ENCODE measurements around the gene NCAM2.

NCAM2 gene

DNA sequence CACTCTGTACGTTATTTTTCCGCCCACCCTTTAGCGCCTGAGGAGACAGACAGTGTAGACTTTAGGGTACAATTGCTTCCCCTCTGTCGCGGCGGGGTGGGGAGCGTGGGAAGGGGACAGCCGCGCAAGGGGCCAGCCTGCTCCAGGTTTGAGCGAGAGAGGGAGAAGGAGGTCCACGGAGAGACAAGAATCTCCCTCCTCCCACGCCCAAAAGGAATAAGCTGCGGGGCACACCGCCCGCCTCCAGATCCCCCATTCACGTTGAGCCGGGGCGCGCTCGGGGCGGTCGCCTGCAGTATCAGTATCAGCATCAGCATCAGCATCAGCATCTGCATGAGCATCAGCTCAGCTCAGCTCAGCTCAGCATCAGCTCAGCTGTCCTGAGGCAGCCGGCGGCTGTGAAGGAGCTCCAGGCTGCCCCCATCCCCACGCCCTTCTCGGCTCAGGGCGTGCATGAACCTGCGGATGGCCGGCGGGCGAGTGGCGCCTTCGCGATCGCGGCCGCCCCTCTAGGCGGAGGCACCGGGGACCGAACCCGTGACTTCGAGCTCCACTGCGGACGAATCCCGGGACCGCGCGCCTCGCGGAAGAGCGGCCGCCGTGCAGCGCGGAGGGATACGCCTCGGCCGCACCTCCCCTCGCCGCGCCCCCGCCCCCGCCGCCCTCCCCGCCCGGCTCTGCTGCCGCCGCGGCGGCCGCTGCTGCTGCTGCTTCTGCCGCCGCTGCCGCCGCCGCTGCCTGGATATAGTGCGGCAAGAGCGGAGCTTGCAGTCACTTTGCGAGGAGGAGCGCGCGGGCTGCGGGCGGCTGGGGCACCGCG is at the start of gene NCAM2:
Gene NCAM2 (plus strand): TSS at position 774 of the 820 bp plus-strand sequence.
- DNase-seq, result peak; percentile 97

DNA sequence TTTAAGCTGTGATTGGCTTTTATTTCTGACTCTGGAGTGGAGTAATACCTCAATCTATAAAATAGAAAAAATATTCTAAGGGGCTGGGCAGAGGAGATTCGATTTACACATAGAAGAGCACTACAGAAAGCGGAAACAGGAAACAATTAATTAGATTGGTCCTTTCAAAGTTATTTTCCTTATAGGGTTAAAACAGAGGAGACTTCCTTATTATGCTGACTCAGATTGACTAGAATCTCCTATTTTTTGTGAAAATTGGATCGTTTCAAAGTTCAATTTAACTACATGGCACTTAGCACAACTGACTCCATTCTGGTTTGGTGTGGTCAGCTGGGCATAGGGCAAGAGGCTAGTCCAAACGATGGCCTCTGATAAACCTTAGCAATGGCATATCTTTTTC is 48.3 kb upstream of the NCAM2 start:
- no peak for DNase-seq

DNA sequence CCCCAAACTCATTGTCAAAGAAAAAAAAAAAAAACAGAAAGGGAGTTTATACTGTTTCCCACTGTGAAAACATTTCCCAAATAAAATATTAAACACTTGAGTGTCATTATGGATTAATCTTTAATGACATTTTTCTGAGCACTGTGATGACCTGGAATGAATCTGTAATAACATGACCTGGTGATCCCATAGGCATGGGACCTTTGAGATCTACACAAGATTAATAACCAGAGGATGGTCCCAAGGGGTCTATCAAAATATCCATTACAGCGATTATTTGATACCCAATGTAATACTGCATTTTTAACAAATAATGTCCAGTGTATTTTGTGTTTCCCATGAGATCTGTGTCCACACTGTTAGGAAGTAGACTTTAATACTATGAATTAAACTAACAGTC is 32.4 kb upstream of the NCAM2 start:
- no peak for DNase-seq

GRCh38 chr21:20968391-20968790 is 29.8 kb upstream of the NCAM2 start:
- DNase-seq, result no peak

- no peak for DNase-seq
These were observed 27.5 kb upstream of the NCAM2 start for GRCh38 chr21:20970691-20971090.

DNA sequence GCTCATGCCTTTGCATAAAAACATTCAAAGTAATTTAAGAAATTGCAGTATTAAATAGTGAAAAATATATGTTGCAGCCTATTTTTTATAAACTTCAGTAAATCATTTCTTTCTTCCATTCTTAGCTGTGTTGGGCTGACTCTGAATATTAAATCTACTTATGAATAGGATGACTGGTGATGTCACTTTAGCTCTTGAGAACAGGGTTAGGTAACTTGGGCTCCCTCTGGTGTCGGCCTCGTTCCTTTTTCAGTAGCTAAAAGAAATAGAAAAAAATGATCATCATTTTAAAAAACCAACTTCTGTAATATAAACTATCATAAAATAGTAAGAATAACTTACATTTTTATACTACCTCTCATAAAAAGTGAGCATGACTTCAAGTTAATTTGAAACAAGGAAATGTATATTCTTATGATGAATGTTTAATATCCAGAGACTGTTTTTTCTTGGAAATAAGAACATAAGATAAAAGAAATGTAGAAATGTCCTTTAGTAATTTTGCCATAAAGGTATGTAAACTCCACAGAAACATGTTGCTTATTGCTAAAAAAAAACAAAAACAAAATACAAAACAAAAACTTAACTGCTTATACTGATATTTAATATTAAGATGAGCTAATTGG is 26.8 kb upstream of the NCAM2 start:
- peak; percentile 83 for DNase-seq

DNA sequence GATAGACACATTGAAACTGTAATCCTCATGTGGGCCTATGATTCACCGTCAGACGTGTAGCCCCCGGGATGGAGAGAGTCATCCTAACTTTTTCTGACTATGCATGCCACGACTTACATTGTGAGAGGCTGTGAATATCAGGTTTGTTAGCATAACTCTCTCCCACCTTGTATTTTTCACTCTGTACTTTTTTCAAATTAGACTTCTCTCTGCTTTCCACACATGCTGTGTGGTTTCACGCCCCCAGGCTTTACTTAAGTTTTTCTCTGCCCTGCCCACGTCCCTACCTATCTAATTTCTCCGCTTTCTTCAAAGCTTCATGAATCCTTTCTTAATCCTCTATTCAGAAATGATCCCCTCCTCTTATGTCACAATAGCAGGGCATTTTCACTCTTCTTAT is 3.4 kb upstream of the NCAM2 start:
- DNase-seq, result no peak

DNA sequence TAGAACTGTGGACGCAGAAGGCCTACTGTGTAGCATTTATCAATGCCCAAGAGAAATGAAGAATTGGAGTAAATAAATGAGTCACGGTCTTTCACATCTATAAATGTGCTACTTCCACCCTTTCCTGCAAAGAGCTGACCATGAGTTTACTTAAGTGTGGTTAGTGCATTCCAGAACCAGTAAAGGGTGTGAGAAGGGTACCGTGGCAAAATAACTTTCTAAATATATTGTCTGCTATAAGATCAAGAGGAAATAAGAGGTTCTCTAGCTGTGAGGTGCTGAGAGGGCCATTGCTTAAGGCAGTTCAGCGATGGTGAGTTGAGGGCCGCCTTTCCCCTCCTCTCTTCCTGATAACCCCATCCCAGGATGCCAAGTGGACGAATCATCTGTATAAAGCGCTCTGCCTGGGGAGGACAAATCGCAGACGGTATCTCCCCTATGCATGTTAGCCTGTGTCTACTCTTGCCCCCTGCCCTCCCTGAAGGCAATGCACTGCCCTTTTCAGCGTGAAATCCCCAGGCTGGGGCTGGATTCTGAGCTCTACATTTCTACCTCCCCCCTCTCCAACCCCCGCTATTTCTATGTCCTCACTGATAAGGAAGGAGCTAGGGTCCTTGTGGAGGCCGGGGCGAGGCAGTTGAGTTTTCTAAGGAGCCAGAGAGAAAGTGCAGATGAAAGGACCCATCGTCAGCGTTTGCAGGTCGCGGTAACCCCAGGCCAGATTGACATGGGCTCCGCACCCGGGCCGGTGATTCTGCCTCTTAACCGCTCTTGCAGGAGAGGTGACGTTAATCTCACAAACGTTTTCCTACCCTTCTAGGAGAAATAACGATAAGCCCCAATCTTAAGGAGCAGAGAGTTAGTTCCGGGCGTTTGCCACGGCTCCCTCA is 1.5 kb upstream of the NCAM2 start:
- DNase-seq, result no peak

DNA sequence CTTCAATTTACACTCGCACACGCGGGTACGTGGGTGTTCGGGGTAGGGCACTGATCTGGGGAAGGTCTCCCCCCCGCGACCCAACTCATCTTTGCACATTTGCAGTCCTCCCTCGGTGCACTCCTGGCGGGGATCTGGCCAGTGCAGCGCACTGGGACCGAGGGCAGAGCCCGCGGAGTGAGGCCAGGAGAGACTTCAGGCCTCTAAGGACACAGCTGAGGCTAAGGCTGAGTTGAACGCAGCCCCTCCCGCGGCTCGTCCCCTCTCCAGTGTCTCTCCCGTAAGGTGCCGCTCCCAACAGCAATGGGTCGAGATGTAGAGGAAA is 936 bp upstream of the NCAM2 start:
- DNase-seq, result no peak

- no peak for DNase-seq
These were observed 214 bp downstream of the NCAM2 start for GRCh38 chr21:20998456-20998789.

DNA sequence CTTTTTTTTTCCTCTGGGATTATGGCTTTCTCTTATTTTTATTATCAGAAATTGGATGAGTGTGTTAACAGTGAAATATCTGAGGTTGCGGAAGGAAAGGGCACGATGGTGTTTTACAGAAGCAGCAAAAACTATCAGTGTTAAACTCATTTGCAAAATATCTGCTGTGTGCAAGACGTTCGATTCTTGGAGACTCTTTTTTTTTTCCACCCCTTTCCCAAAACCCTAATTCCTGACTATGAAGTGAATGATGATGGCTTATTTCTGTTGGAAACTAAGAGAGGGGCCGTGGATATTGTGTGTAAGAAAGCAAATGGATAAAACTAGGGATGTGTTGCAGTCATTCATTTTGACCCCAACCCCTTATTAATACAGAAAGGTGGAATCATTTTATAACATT is 677 bp downstream of the NCAM2 start:
- peak; percentile 51 for DNase-seq

DNA sequence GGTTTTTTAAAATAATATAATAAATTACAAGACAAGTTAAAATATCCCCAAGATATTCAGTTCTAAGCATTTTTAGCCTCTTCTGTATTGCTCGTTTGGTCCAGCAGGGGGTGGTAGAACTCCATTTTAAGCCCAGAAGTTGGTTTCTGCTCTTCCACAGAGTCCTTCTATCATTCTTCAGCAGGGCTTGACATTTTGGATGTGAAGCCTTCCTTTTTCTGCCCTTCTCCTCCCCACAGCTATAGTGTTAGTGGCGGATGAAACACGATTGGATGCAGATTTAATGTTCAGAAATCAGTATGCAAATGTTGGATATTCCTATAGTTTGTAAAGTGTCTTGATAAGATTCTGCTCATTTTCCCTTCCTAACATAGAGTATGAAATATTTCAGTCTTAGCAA is 1.4 kb downstream of the NCAM2 start:
- peak; percentile 90 for DNase-seq

- DNase-seq, result peak; percentile 73
These were observed 2.5 kb downstream of the NCAM2 start for GRCh38 chr21:21000591-21001175.

- peak; percentile 69 for DNase-seq
These were observed 3.4 kb downstream of the NCAM2 start for GRCh38 chr21:21001591-21002100.

DNA sequence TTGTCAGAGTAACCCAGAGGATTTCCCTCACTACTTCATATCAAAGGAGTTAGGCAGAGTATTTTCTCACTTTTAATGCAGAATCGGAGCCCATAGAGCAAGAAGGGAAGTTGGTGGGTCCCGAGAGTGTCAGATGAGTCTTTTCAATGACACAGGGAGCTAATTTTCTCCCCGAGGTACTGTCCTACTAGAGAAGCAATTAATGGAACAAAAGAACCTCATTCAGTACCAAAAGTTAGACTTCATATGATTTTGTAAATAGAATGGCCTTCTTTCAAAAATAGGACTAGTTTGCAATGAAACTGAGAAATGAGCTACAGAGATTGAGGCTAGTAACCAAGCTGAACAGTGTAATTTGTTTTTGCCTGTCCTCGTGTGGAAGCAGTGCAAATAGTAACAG is 3.9 kb downstream of the NCAM2 start:
- peak; percentile 78 for DNase-seq

DNA sequence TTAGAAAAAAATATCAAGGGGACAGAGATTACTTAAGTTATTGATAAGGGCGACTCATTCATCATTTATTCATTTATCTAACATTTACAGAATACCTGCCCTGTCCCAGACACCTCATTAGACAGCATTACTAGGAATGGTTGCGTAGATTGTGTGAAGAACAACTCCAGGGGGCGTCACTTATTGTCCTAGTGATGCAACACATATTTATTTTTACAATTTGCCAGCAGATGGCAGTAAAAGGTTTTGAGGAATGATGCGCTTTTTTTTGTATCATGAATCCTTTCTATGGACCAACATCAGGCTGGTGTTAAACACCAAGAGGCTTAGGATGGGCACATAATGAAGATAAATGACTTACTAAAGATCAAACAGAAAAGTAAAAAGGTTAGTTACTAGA is 5.5 kb downstream of the NCAM2 start:
- DNase-seq, result peak; percentile 93

GRCh38 chr21:21007606-21008005 is 9.4 kb downstream of the NCAM2 start:
- no peak for DNase-seq

- DNase-seq, result no peak
These were observed 12.0 kb downstream of the NCAM2 start for GRCh38 chr21:21010228-21010627.

DNA sequence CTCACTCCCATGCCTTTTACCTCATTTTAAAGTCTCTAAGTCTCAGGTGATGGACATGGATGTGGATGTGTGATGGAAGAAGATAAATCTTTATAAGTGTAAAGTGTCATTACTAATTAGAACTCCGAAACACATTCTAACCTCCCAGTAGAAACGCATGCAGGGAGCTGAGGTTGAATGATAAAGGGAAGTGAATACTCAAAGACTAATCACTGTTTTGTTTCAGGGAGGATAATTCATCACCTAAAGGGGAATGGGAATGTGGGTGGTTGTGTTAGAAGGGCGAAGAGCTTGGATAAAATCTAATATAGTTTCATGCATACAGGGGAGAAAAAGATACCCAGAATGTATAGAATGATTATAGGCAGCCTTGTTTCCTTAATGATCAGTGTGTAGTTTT is 12.5 kb downstream of the NCAM2 start:
- peak; percentile 79 for DNase-seq

- DNase-seq, result peak; percentile 87
These were observed 20.6 kb downstream of the NCAM2 start for GRCh38 chr21:21018821-21019220.

GRCh38 chr21:21019681-21020080 is 21.5 kb downstream of the NCAM2 start:
- peak; percentile 43 for DNase-seq

- no peak for DNase-seq
These were observed 27.5 kb downstream of the NCAM2 start for GRCh38 chr21:21025742-21026141.

DNA sequence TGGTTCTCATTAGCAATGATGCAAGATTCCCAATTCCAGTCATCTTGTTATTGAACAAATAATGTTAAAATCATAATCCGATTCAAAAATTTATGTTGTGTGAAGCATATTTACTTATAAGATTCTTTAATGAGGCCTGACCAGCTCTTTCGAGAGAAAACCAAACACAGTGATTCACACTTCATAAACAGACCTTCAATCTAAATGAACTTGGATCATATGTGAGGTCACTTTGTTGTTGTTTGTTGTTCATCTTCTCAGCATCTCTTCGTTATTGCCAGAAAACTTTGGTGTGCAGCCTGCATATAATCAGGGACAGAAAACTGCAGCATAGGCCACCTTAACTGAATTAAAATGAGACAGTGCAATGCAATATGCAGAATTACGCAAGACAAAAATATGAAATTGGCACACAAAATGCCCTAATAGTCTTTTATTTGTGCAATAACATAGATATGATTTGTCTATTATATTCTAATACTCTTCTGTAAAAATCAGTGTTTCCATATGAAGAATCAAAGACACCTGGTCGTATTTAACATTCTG is 30.1 kb downstream of the NCAM2 start:
- peak; percentile 73 for DNase-seq

All from NCI-H69 (cell line).